Osteoblast (primary cell): Measurements from ENCODE around the gene STARD10. TPM values are rescaled to one million over a fixed set of nuclear protein-coding genes. Genes with fewer than 3 reads are reported as not detected.
A peak's percentile ranks its signal among the peaks of the same experiment; 100 is the strongest.

Experiments
- DNase-seq: peaks from one replicate; pipeline ENCODE4 v3.0.0; 2011; ENCODE audit warnings: low spot score, mixed read lengths; ENCODE audit not compliant: insufficient read length; ENCODE audit errors: missing footprints
- H2AFZ ChIP-seq: 2 replicates; pipeline ENCODE4 v1.6.0; 2011; ENCODE audit warnings: mild to moderate bottlenecking, low read length
- H3K27ac ChIP-seq: 2 replicates; pipeline ENCODE4 v1.5.1; 2011; ENCODE audit warnings: mild to moderate bottlenecking, low read depth, low read length, moderate library complexity
- H3K27me3 ChIP-seq: 2 replicates; pipeline ENCODE4 v1.6.0; 2012; ENCODE audit warnings: mild to moderate bottlenecking, control low read depth, inconsistent platforms, low read length, moderate library complexity; ENCODE audit not compliant: insufficient read depth
- H3K36me3 ChIP-seq: 2 replicates; pipeline ENCODE4 v1.5.1; 2011; ENCODE audit warnings: mild to moderate bottlenecking, low read length, control low read depth, moderate library complexity; ENCODE audit not compliant: insufficient read depth
- H3K4me1 ChIP-seq: 2 replicates; pipeline ENCODE4 v1.5.1; 2011; ENCODE audit warnings: mild to moderate bottlenecking, low read length, control low read depth, moderate library complexity; ENCODE audit not compliant: insufficient read depth
- H3K4me2 ChIP-seq: 2 replicates; pipeline ENCODE4 v1.6.0; 2011; ENCODE audit warnings: mild to moderate bottlenecking, low read length; ENCODE audit not compliant: insufficient read depth
- H3K4me3 ChIP-seq: fragments of 200-600 bp; sonication (generic); 3 replicates; pipeline ENCODE4 v1.5.1; 2012; ENCODE audit warnings: mild to moderate bottlenecking, low read length, inconsistent platforms; ENCODE audit not compliant: insufficient read depth
- H3K79me2 ChIP-seq: 2 replicates; pipeline ENCODE4 v1.6.0; 2012; ENCODE audit warnings: mild to moderate bottlenecking, low read length, control low read depth, inconsistent platforms; ENCODE audit not compliant: insufficient read depth
- H3K9me3 ChIP-seq: 2 replicates; pipeline ENCODE4 v1.5.1; 2011; ENCODE audit warnings: low read depth, low read length, control low read depth
- H4K20me1 ChIP-seq: 2 replicates; pipeline ENCODE4 v1.6.0; 2012; ENCODE audit warnings: mild to moderate bottlenecking, low read length, control low read depth; ENCODE audit not compliant: insufficient read depth
- CTCF ChIP-seq: IDR thresholded peaks from 2 replicates; pipeline ENCODE4 v1.5.1; 2011; ENCODE audit warnings: mild to moderate bottlenecking, low read depth, low read length, moderate library complexity; ENCODE audit errors: extremely low read depth
- total RNA-seq: library from RNA; depleted of rRNA; stranded (reverse); fragments of >200 nt; gene quantifications from 2 replicates; pipeline ENCODE4 v1.2.3, GENCODE V29; 2012

STARD10 gene
- total RNA-seq, 1 donor, result 25.7 TPM

GRCh38 chr11:72716788-72717435 lies 76.9 kb downstream of the STARD10 start:
- Histone ChIP-seq H2AFZ (no peak overlapping the region), H3K79me2 (peaks cover 89% of the 10 kb centered on the region)

GRCh38 chr11:72716290-72716689 lies 77.6 kb downstream of the STARD10 start:
- H2AFZ ChIP-seq, result no peak overlapping the region
- peaks cover 66% of the 10 kb centered on the region for H4K20me1 ChIP-seq
- no peaks in the 10 kb centered on the region for H3K9me3 ChIP-seq
- H3K4me1 ChIP-seq, result peaks cover 31% of the 10 kb centered on the region
- no peak overlapping the region for H3K4me3 ChIP-seq
- no peak overlapping the region for H3K27ac ChIP-seq
- H3K27me3 ChIP-seq, result no peaks in the 10 kb centered on the region
- H3K36me3 ChIP-seq, result peaks cover 15% of the 10 kb centered on the region
- peaks cover 84% of the 10 kb centered on the region for H3K79me2 ChIP-seq
- no peak for TF ChIP-seq CTCF
- peak; percentile 41 for DNase-seq
- no peak overlapping the region for H3K4me2 ChIP-seq

More at GRCh38 chr11:72716788-72717435, 76.9 kb downstream of the STARD10 start:
- Histone ChIP-seq H3K27me3 (no peaks in the 10 kb centered on the region), H3K4me2 (no peak overlapping the region), H3K36me3 (peaks cover 13% of the 10 kb centered on the region), H3K4me1 (peaks cover 37% of the 10 kb centered on the region), H3K27ac (no peak overlapping the region), H3K9me3 (no peaks in the 10 kb centered on the region), H4K20me1 (peaks cover 61% of the 10 kb centered on the region), H3K4me3 (no peak overlapping the region)
- peak; percentile 34 for DNase-seq
- no peak for TF ChIP-seq CTCF

- peaks cover 7% of the 10 kb centered on the region for H3K4me1 ChIP-seq
- no peaks in the 10 kb centered on the region for H3K9me3 ChIP-seq
- H3K27ac ChIP-seq, result peak overlapping the region; percentile 17
- H3K4me2 ChIP-seq, result peak overlapping the region; percentile 75
- DNase-seq, result peak; percentile 59
- H3K27me3 ChIP-seq, result no peaks in the 10 kb centered on the region
- peaks cover 33% of the 10 kb centered on the region for H3K36me3 ChIP-seq
- peaks cover 50% of the 10 kb centered on the region for H3K79me2 ChIP-seq
- peaks cover 48% of the 10 kb centered on the region for H4K20me1 ChIP-seq
- peak overlapping the region; percentile 55 for H3K4me3 ChIP-seq
- H2AFZ ChIP-seq, result no peak overlapping the region
- no peak for TF ChIP-seq CTCF
These were observed 81.0 kb downstream of the STARD10 start for GRCh38 chr11:72712841-72713240.

- H3K36me3 ChIP-seq, result peaks cover 30% of the 10 kb centered on the region
- TF ChIP-seq CTCF, result no peak
These were observed 81.6 kb downstream of the STARD10 start for GRCh38 chr11:72712168-72712751.

More at GRCh38 chr11:72712168-72712751, 81.6 kb downstream of the STARD10 start:
- Histone ChIP-seq H3K79me2 (peaks cover 44% of the 10 kb centered on the region), H3K4me2 (peak overlapping the region; percentile 75), H3K27me3 (no peaks in the 10 kb centered on the region), H3K27ac (peak overlapping the region; percentile 17), H3K9me3 (no peaks in the 10 kb centered on the region), H2AFZ (no peak overlapping the region), H3K4me3 (peak overlapping the region; percentile 55), H3K4me1 (peaks cover 7% of the 10 kb centered on the region), H4K20me1 (peaks cover 49% of the 10 kb centered on the region)
- DNase-seq, result peak; percentile 92
